HUDEP-2 (cell line): ENCODE results near the gene WWC2.
A peak's percentile ranks its signal among the peaks of the same experiment; 100 is the strongest.

ENCODE experiments used
- DNase-seq, 76 experiments: peaks; one replicate each; lab custom pipeline; 2025; ENCODE audit not compliant: unreplicated experiment in 76 of 76; lab: John Stamatoyannopoulos, UW

The WWC2 gene

GRCh38 chr4:183164963-183165362, 65.9 kb downstream of the WWC2 start:
- DNase-seq, result no peak

GRCh38 chr4:183165376-183165775, 66.3 kb downstream of the WWC2 start:
- no peak for DNase-seq

GRCh38 chr4:183170894-183171293, 71.8 kb downstream of the WWC2 start:
- no peak for DNase-seq

GRCh38 chr4:183171484-183172267, 72.6 kb downstream of the WWC2 start:
- no peak for DNase-seq

GRCh38 chr4:183172881-183173280, 73.8 kb downstream of the WWC2 start:
- DNase-seq, result no peak

- DNase-seq, result no peak
Observed at GRCh38 chr4:183173580-183174526, 74.8 kb downstream of the WWC2 start.

- no peak for DNase-seq
Observed at GRCh38 chr4:183175631-183176232, 76.7 kb downstream of the WWC2 start.

GRCh38 chr4:183177001-183177400, 77.9 kb downstream of the WWC2 start:
- no peak for DNase-seq

- no peak for DNase-seq
Observed at GRCh38 chr4:183178201-183178600, 79.1 kb downstream of the WWC2 start.

- DNase-seq, result no peak
Observed at GRCh38 chr4:183180096-183180495, 81.0 kb downstream of the WWC2 start.

GRCh38 chr4:183180621-183181020, 81.6 kb downstream of the WWC2 start:
- DNase-seq, result no peak

GRCh38 chr4:183181081-183181480, 82.0 kb downstream of the WWC2 start:
- DNase-seq, result no peak

- peak in 19 of 76 experiments; percentile 2 to 61 (median 31) for DNase-seq
Observed at GRCh38 chr4:183182873-183183725, 84.0 kb downstream of the WWC2 start.

- no peak for DNase-seq
Observed at GRCh38 chr4:183183906-183184535, 85.0 kb downstream of the WWC2 start.

GRCh38 chr4:183185018-183185417, 86.0 kb downstream of the WWC2 start:
- DNase-seq, result no peak

GRCh38 chr4:183185559-183185958, 86.5 kb downstream of the WWC2 start:
- DNase-seq, result no peak

GRCh38 chr4:183186813-183187212, 87.8 kb downstream of the WWC2 start:
- DNase-seq, result no peak

- no peak for DNase-seq
Observed at GRCh38 chr4:183190900-183191527, 92.0 kb downstream of the WWC2 start.

GRCh38 chr4:183191630-183192029, 92.6 kb downstream of the WWC2 start:
- DNase-seq, result no peak
